ENCODE results near the gene GEN1. TPM values are rescaled to one million over a fixed set of nuclear protein-coding genes. Genes with fewer than 3 reads are reported as not detected.

GEN1 gene
- total and polyA plus RNA-seq, 12 donors: 1.5 to 20.4 (median 4.7) TPM

GRCh38 chr2:17709897-17710296 lies 44.0 kb upstream of the GEN1 start:
- 91 to 100% (median 96%) methylated on average over 2 of the region's 2 CpGs for WGBS, 4 donors
- TF ChIP-seq POLR2A (IDR thresholded peaks at IDR 0.05) (no peak), CTCF (IDR thresholded peaks at IDR 0.05) (no peak)

GRCh38 chr2:17710547-17711248 lies 43.2 kb upstream of the GEN1 start:
- no peak for TF ChIP-seq CTCF (IDR thresholded peaks at IDR 0.05)
- TF ChIP-seq POLR2A (IDR thresholded peaks at IDR 0.05): no peak
- intact Hi-C loops (cut with DNase I): loop anchor here in 1 of 2 donors (10.0 kb wide), 1 partner anchor 114 kb away; no protein-coding TSS in a partner anchor
- no peaks in the 10 kb centered on the region for H3K27me3 ChIP-seq
- H3K27ac ChIP-seq: no peak overlapping the region
- H3K36me3 ChIP-seq (replicated peaks in 1 of 2): peaks cover 0 to 16% of the 10 kb centered on the region in 2 donors
- DNase-seq: no peak
- H3K4me3 ChIP-seq: no peak overlapping the region
- H3K4me1 ChIP-seq (replicated peaks in 1 of 2): no peaks in the 10 kb centered on the region
- WGBS, 4 donors: 92 to 95% (median 94%) methylated on average over 9 of the region's 9 CpGs
- H3K9me3 ChIP-seq (replicated peaks in 1 of 3): no peaks in the 10 kb centered on the region

More at GRCh38 chr2:17709897-17710296, 44.0 kb upstream of the GEN1 start:
- intact Hi-C loops (cut with DNase I): loop anchor here in 1 of 2 donors (10.0 kb wide), 1 partner anchor 115 kb away; no protein-coding TSS in a partner anchor
- Histone ChIP-seq H3K27me3 (no peaks in the 10 kb centered on the region), H3K4me1 (replicated peaks in 1 of 2) (no peaks in the 10 kb centered on the region), H3K27ac (no peak overlapping the region), H3K9me3 (replicated peaks in 1 of 3) (no peaks in the 10 kb centered on the region), H3K36me3 (replicated peaks in 1 of 2) (peaks cover 0 to 16% of the 10 kb centered on the region in 2 donors), H3K4me3 (no peak overlapping the region)
- no peak for DNase-seq

GRCh38 chr2:17713291-17713690 lies 40.6 kb upstream of the GEN1 start:
- DNase-seq: no peak
- Histone ChIP-seq H3K4me3 (no peak overlapping the region), H3K9me3 (replicated peaks in 1 of 3) (no peaks in the 10 kb centered on the region), H3K27me3 (no peaks in the 10 kb centered on the region), H3K4me1 (replicated peaks in 1 of 2) (no peaks in the 10 kb centered on the region), H3K27ac (no peak overlapping the region), H3K36me3 (replicated peaks in 1 of 2) (peaks cover 0 to 29% of the 10 kb centered on the region in 2 donors)
- intact Hi-C loops (cut with DNase I): loop anchor here in 1 of 2 donors (10.0 kb wide), 1 partner anchor 112 kb away; no protein-coding TSS in a partner anchor
- 91 to 100% (median 97%) methylated on average over 1 of the region's 1 CpG for WGBS, 4 donors
- TF ChIP-seq POLR2A (IDR thresholded peaks at IDR 0.05) (no peak), CTCF (IDR thresholded peaks at IDR 0.05) (no peak)

GRCh38 chr2:17717666-17718065 lies 36.3 kb upstream of the GEN1 start:
- intact Hi-C loops (cut with DNase I): loop anchor here in 1 of 2 donors (10.0 kb wide), 1 partner anchor 107 kb away; no protein-coding TSS in a partner anchor
- H3K36me3 ChIP-seq (replicated peaks in 1 of 2): peaks cover 0 to 41% of the 10 kb centered on the region in 2 donors

More at GRCh38 chr2:17717666-17718065, 36.3 kb upstream of the GEN1 start:
- Histone ChIP-seq H3K9me3 (replicated peaks in 1 of 3) (no peaks in the 10 kb centered on the region), H3K4me3 (no peak overlapping the region), H3K27ac (no peak overlapping the region), H3K27me3 (no peaks in the 10 kb centered on the region), H3K4me1 (replicated peaks in 1 of 2) (no peaks in the 10 kb centered on the region)
- 91 to 97% (median 94%) methylated on average over 4 of the region's 4 CpGs for WGBS, 4 donors
- no peak for DNase-seq
- TF ChIP-seq POLR2A (IDR thresholded peaks at IDR 0.05) (no peak), CTCF (IDR thresholded peaks at IDR 0.05) (no peak)
